Neutrophil (primary cell): ENCODE data around the gene SDCCAG8.

Experiments used
- H3K27ac ChIP-seq: fragments of 200-600 bp; sonication (generic); 2 replicates; pipeline ENCODE4 v1.5.1; 2016; ENCODE audit warnings: mild to moderate bottlenecking, moderate library complexity
- H3K27me3 ChIP-seq: fragments of 200-600 bp; sonication (generic); 2 replicates; pipeline ENCODE4 v1.6.0; 2016; ENCODE audit warnings: mild to moderate bottlenecking
- H3K36me3 ChIP-seq: fragments of 200-600 bp; sonication (generic); 2 replicates; pipeline ENCODE4 v1.5.1; 2017
- H3K4me1 ChIP-seq, 2 experiments: fragments of 200-600 bp in 1 of 2; sonication (generic) in 1 of 2; 1 replicate in 1 of 2; 2 replicates in 1 of 2; pipeline versions ENCODE4 v1.5.1 to v1.6.1; 2013 to 2016; ENCODE audit warnings: low read depth in 1 of 2, low read length in 1 of 2, mild to moderate bottlenecking in 1 of 2, moderate library complexity in 1 of 2; ENCODE audit not compliant: control insufficient read depth in 1 of 2, insufficient read depth in 1 of 2
- H3K4me3 ChIP-seq, 2 experiments: fragments of 200-600 bp in 1 of 2; sonication (generic) in 1 of 2; 1 replicate in 1 of 2; 2 replicates in 1 of 2; pipeline ENCODE4 v1.5.1; 2013 to 2016; ENCODE audit warnings: low read depth in 1 of 2, low read length in 1 of 2, mild to moderate bottlenecking in 1 of 2, moderate library complexity in 1 of 2
- H3K9me3 ChIP-seq: fragments of 200-600 bp; sonication (generic); 2 replicates; pipeline ENCODE4 v1.5.1; 2016
- CTCF ChIP-seq: fragments of 200-600 bp; sonication (generic); IDR thresholded peaks from 2 replicates; pipeline ENCODE4 v1.5.1; 2016; ENCODE audit warnings: antibody characterized with exemption

The SDCCAG8 gene

GRCh38 chr1:243496187-243496646 lies 240.4 kb downstream of the SDCCAG8 start:
- Histone ChIP-seq H3K4me1 (peaks cover 12 to 19% of the 10 kb centered on the region in 2 experiments), H3K27ac (peak overlapping the region; percentile 87), H3K4me3 (peak overlapping the region; percentile 26 to 53), H3K36me3 (no peaks in the 10 kb centered on the region), H3K9me3 (no peaks in the 10 kb centered on the region), H3K27me3 (no peaks in the 10 kb centered on the region)
- TF ChIP-seq CTCF: no peak

- Histone ChIP-seq H3K4me1 (peaks cover 12 to 19% of the 10 kb centered on the region in 2 experiments), H3K36me3 (no peaks in the 10 kb centered on the region), H3K9me3 (no peaks in the 10 kb centered on the region), H3K27ac (peak overlapping the region; percentile 87), H3K27me3 (no peaks in the 10 kb centered on the region), H3K4me3 (peak overlapping the region in 1 of 2 experiments; percentile 53)
- TF ChIP-seq CTCF: no peak
These were observed 241.0 kb downstream of the SDCCAG8 start for GRCh38 chr1:243496806-243497205.

DNA sequence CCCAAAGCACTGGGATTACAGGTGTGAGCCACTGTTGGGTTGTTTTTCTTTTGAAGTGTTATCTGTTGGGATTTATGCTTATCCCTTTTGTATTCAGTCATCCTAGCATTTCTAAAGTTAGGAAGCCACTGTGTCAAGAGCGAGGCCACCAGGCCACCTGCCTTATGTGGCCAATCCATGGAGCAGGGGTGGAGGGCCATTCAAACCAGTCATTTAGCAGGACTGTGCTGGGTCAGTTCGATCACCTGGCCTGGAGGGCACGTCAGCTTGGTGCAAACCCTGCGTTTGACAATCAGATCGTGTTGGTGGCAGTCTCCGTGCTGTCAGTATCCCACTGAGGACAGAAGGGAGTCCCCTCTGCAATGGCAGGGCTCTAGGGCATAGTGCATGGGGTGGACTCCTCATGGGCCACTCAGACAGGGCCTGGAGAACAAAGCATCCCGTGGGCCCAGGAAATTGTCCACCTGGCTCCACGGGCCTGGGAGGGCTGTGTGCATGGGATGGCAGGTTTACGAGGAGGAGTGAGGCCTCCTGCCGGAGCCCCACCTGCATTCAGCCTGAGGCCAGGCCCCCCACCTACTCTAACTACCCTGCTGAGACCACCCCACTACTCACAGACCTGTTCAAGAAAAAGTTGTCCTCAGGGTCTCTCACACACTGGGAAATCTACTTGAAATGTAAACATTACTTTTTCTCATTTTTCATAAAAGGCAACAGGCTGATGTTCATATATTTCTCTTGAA lies 242.3 kb downstream of the SDCCAG8 start:
- H3K36me3 ChIP-seq: no peaks in the 10 kb centered on the region
- no peak for TF ChIP-seq CTCF
- no peaks in the 10 kb centered on the region for H3K27me3 ChIP-seq
- no peak overlapping the region for H3K27ac ChIP-seq
- H3K4me1 ChIP-seq: peaks cover 12 to 19% of the 10 kb centered on the region in 2 experiments
- no peaks in the 10 kb centered on the region for H3K9me3 ChIP-seq
- no peak overlapping the region for H3K4me3 ChIP-seq

DNA sequence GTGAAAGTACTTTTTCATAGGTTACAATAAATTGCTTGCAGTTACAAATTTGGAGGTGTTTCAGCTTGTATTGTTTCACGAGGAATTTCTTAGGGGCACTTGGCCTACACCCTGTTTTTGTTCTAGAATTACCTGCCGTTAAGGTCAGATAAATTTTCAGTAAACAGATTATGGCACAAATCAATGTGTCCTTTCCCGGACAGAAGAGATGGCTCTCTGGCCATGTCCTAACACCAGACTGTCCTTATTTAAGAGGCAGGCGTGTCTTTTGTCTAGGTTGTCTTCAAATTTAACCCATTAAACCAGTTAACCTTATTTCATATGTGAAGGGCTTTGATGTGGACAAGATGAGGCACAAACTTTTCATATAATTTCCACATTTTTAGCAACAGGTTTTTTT lies 243.4 kb downstream of the SDCCAG8 start:
- Histone ChIP-seq H3K27me3 (no peaks in the 10 kb centered on the region), H3K4me3 (no peak overlapping the region), H3K27ac (no peak overlapping the region), H3K4me1 (peaks cover 12 to 19% of the 10 kb centered on the region in 2 experiments), H3K36me3 (no peaks in the 10 kb centered on the region), H3K9me3 (no peaks in the 10 kb centered on the region)
- TF ChIP-seq CTCF: no peak

GRCh38 chr1:243499711-243500110 lies 243.9 kb downstream of the SDCCAG8 start:
- Histone ChIP-seq H3K27me3 (no peaks in the 10 kb centered on the region), H3K4me1 (peaks cover 12 to 19% of the 10 kb centered on the region in 2 experiments), H3K36me3 (no peaks in the 10 kb centered on the region), H3K4me3 (no peak overlapping the region), H3K27ac (no peak overlapping the region), H3K9me3 (no peaks in the 10 kb centered on the region)
- TF ChIP-seq CTCF: no peak
